ENCODE data around the gene CEP164.

DNA sequence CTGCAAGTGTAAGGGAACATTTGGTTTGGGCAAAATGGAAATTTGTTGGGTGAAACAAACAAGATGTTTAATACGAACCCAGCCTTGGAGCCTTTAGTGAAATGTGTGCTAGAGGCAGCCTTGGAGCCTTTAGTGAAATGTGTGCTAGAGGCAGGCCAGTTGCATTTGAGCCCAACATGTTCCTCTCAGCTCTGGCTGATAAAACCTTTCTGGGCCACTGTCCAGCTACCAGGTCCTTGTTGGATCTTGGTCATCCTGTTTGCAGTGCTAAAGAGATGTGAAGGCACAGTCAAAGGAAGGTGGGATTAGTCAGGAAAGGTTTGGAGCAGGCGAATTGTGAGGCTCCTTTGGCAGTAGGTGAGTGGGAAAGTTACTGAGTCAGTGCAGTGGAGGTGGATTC lies 48.9 kb downstream of the CEP164 start:
- TF ChIP-seq, protein P1, sequence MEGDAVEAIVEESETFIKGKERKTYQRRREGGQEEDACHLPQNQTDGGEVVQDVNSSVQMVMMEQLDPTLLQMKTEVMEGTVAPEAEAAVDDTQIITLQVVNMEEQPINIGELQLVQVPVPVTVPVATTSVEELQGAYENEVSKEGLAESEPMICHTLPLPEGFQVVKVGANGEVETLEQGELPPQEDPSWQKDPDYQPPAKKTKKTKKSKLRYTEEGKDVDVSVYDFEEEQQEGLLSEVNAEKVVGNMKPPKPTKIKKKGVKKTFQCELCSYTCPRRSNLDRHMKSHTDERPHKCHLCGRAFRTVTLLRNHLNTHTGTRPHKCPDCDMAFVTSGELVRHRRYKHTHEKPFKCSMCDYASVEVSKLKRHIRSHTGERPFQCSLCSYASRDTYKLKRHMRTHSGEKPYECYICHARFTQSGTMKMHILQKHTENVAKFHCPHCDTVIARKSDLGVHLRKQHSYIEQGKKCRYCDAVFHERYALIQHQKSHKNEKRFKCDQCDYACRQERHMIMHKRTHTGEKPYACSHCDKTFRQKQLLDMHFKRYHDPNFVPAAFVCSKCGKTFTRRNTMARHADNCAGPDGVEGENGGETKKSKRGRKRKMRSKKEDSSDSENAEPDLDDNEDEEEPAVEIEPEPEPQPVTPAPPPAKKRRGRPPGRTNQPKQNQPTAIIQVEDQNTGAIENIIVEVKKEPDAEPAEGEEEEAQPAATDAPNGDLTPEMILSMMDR (IDR thresholded peaks at IDR 0.05): no peak
- TF ChIP-seq EP300 (IDR thresholded peaks at IDR 0.05; ENCODE audit: low read depth) (no peak), POLR2A (IDR thresholded peaks at IDR 0.05) (no peak)

Data from transverse colon (tissue), 3 donors.